8988T (cell line): ENCODE results near the gene ADRA2A.

Source experiments
- DNase-seq: peaks from one replicate; pipeline ENCODE4 v3.0.0; 2011

The ADRA2A gene

GRCh38 chr10:111076682-111077478 lies at the start of gene ADRA2A:
TSS of gene ADRA2A (plus strand) at chr10:111077029. CDS start at chr10:111077997, 968 bp downstream.
- DNase-seq: peak; percentile 91

GRCh38 chr10:111030042-111030750 lies 46.6 kb upstream of the ADRA2A start:
- DNase-seq: no peak

GRCh38 chr10:111034598-111035310 lies 42.1 kb upstream of the ADRA2A start:
- no peak for DNase-seq

DNA sequence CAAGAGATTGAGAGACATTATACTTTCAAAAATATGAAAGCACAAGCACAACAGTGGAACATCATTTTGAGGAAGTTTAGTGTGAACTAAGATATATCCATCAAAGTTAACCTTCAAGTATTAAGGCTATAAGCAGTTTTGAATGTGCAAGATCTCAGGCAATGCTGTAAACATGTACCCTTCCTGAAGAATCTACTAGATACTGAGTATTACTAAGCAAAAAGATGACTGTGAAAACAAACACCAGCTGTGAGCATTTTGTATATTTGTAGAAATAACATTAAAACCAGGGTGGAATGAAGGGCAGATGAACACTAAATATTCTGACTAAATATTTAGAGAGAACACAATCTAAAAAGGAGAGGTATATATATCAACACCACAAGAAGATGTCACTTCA lies 41.3 kb upstream of the ADRA2A start:
- no peak for DNase-seq

GRCh38 chr10:111037858-111038257 lies 39.0 kb upstream of the ADRA2A start:
- DNase-seq: no peak

- DNase-seq: no peak
These were observed 37.3 kb upstream of the ADRA2A start for GRCh38 chr10:111039522-111039921.

GRCh38 chr10:111057006-111057405 lies 19.8 kb upstream of the ADRA2A start:
- DNase-seq: no peak

DNA sequence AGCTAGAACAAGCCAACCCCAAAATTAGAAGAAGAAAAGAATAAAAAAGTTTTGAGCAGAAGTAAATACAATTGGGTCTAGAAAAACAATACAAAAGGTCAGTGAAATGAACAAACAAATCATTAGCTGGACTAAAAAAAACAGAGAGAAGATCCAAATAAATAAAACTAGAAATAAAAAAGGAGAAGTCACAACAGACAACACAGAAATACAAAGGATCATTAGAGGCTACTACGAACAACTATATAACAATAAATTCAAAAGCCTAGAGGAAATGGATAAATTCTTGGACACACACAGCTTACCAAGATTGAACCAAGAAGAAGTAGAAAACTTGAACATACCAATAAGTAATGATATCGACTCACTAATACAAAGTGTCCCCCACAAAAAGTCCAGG lies 13.4 kb upstream of the ADRA2A start:
- DNase-seq: no peak

- no peak for DNase-seq
These were observed 4.6 kb upstream of the ADRA2A start for GRCh38 chr10:111072232-111072631.

GRCh38 chr10:111075577-111076185 lies 1.1 kb upstream of the ADRA2A start:
- DNase-seq: no peak

- peak; percentile 87 for DNase-seq
These were observed 593 bp upstream of the ADRA2A start for GRCh38 chr10:111076191-111076681.

DNA sequence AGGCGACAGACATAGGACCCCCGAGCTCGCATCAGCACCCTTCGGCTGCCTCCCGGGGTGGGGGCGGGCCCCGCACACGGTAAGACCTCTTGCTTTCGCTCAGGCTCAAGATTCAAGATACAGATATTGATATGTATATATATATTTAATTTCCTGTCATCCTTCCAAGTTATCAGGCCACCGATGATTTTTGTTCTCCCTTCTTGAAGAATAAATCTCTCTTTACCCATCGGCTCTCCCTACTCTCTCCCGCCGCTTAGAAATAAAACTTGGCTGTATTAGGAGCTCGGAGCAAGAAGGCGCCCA lies 603 bp downstream of the ADRA2A start:
- DNase-seq: no peak

DNA sequence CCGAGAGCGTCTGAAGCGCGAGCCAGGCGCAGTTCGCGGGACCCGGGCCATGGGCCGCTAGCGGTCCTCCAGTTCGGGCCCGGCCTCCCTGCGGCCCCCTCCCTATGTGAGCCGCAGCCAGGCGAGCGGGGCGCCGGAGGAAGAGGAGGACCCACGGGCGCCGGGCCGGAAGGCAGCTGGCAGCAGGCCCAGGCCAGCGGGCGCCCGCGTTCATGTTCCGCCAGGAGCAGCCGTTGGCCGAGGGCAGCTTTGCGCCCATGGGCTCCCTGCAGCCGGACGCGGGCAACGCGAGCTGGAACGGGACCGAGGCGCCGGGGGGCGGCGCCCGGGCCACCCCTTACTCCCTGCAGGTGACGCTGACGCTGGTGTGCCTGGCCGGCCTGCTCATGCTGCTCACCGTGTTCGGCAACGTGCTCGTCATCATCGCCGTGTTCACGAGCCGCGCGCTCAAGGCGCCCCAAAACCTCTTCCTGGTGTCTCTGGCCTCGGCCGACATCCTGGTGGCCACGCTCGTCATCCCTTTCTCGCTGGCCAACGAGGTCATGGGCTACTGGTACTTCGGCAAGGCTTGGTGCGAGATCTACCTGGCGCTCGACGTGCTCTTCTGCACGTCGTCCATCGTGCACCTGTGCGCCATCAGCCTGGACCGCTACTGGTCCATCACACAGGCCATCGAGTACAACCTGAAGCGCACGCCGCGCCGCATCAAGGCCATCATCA lies 1.1 kb downstream of the ADRA2A start:
- peak; percentile 79 for DNase-seq

GRCh38 chr10:111078505-111079185 lies 1.8 kb downstream of the ADRA2A start:
- no peak for DNase-seq

- no peak for DNase-seq
These were observed 2.5 kb downstream of the ADRA2A start for GRCh38 chr10:111079241-111079760.

DNA sequence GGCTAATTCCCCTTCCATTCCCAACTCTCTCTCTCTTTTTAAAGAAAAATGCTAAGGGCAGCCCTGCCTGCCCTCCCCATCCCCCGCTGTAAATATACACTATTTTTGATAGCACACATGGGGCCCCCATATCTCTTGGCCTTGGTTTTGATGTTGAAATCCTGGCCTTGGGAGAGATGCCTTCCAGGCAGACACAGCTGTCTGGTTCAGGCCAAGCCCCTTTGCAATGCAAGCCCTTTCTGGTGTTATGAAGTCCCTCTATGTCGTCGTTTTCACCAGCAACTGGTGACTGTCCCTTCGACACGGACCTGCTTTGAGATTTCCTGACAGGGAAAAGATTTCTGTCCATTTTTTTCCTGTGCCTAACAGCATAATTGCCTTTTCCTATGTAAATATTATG lies 3.0 kb downstream of the ADRA2A start:
- DNase-seq: no peak

DNA sequence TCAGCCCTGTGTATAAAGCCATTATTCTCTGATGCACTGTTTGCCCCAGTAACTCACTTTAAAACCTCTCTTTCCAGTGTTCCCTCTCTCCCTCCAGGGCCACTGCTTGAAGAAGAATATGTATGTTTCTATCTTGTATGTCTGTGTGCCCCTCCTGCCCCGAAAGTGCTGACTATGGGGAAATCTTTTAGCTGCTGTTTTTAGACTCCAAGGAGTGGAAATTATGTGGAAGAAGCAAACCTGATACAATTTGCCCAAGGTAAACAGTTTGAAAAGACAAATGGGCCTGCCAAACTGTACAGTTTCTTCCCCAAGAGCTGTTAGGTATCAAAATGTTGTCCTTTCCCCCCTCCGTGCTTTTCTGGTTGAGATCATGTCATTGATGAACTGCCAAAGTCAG lies 3.4 kb downstream of the ADRA2A start:
- no peak for DNase-seq

GRCh38 chr10:111081595-111081994 lies 4.8 kb downstream of the ADRA2A start:
- DNase-seq: no peak

- DNase-seq: no peak
These were observed 5.5 kb downstream of the ADRA2A start for GRCh38 chr10:111082102-111082975.

DNA sequence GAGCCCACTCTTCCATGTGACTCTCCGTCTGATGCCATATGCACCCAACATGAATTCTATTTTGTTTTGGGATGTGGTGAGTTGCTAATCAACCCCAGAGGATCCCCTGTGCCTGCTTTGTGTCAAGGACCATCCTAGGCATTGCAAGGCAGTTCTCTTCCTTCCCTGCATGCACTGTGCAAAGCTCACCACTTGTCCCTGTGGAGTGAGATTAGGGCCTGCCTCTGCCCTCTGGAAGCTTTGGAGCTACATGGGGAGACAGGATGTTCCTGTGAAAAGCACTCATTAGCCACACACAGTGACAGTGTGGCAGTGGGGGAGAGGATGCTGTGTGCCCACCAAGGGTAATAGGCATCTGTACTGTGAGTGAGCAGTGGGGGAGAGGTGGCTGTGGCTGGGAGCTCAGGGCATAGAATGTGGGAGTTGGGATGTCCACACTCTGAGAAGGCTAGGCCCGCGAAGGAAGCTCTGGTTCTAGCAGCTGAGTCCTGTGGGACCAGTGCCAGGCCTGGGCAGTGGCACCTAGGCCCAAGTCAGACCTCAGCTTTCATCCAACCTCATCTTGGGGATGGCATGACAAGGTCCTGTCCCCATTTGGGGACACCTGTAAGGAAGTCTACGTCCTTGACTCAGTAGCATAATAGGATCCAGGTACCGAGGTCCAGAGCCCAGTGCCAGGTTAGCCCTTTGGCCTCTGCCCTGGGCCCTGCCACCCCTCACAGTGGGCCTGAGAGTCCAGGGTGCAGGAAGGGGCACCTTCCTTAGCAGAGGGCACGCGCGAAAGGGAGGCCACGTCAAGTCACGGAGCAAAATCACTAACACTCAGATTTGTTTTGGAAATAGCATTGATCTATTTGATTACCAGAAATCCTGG lies 6.6 kb downstream of the ADRA2A start:
- DNase-seq: no peak
